ENCODE measurements around the gene MAN2A2.

- TF ChIP-seq POLR2A (IDR thresholded peaks at IDR 0.05) (no peak), POLR2AphosphoS5 (IDR thresholded peaks at IDR 0.05) (no peak)
- TF ChIP-seq, protein P1, sequence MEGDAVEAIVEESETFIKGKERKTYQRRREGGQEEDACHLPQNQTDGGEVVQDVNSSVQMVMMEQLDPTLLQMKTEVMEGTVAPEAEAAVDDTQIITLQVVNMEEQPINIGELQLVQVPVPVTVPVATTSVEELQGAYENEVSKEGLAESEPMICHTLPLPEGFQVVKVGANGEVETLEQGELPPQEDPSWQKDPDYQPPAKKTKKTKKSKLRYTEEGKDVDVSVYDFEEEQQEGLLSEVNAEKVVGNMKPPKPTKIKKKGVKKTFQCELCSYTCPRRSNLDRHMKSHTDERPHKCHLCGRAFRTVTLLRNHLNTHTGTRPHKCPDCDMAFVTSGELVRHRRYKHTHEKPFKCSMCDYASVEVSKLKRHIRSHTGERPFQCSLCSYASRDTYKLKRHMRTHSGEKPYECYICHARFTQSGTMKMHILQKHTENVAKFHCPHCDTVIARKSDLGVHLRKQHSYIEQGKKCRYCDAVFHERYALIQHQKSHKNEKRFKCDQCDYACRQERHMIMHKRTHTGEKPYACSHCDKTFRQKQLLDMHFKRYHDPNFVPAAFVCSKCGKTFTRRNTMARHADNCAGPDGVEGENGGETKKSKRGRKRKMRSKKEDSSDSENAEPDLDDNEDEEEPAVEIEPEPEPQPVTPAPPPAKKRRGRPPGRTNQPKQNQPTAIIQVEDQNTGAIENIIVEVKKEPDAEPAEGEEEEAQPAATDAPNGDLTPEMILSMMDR (IDR thresholded peaks at IDR 0.05): no peak
Observed at GRCh38 chr15:90948506-90948905, 45.4 kb downstream of the MAN2A2 start.
